Mucosa of stomach (tissue), 1 donor: Measurements from ENCODE around the gene FAM200A.
"Not testable (repeated sequence)": the region's sequence is repeated elsewhere in the genome, so short reads cannot be mapped to it uniquely, and the experiment has no call there.

ENCODE experiments used
- H3K27me3 ChIP-seq: one replicate; pipeline ENCODE4 v1.7.0; 2013; ENCODE audit warnings: mild to moderate bottlenecking, low read length; ENCODE audit not compliant: control insufficient read depth, insufficient read depth
- H3K36me3 ChIP-seq: one replicate; pipeline ENCODE4 v1.7.0; 2013; ENCODE audit warnings: low read length; ENCODE audit not compliant: control insufficient read depth, insufficient read depth
- H3K4me1 ChIP-seq: one replicate; pipeline ENCODE4 v1.7.0; 2013; ENCODE audit warnings: mild to moderate bottlenecking, low read length; ENCODE audit not compliant: control insufficient read depth, insufficient read depth
- H3K4me3 ChIP-seq: one replicate; pipeline ENCODE4 v1.7.0; 2013; ENCODE audit warnings: low read length
- H3K9ac ChIP-seq: one replicate; pipeline ENCODE4 v1.7.0; 2013; ENCODE audit warnings: mild to moderate bottlenecking, low read length, moderate library complexity
- H3K9me3 ChIP-seq: one replicate; pipeline ENCODE4 v1.7.0; 2013; ENCODE audit warnings: mild to moderate bottlenecking, low read length, moderate library complexity; ENCODE audit not compliant: control insufficient read depth
- donor health status: Pancreatic carcinoma.

Gene FAM200A

GRCh38 chr7:99557196-99557607 lies 5.3 kb upstream of the FAM200A start:
- H3K27me3 ChIP-seq = no peaks in the 10 kb centered on the region
- H3K9me3 ChIP-seq = no peaks in the 10 kb centered on the region
- peak overlapping the region; percentile 97 for H3K9ac ChIP-seq
- no peak overlapping the region for H3K4me3 ChIP-seq
- peaks cover 8% of the 10 kb centered on the region for H3K36me3 ChIP-seq
- peaks cover 9% of the 10 kb centered on the region for H3K4me1 ChIP-seq

- Histone ChIP-seq H3K4me1 (peaks cover 16% of the 10 kb centered on the region), H3K4me3 (no peak overlapping the region), H3K9me3 (no peaks in the 10 kb centered on the region), H3K36me3 (no peaks in the 10 kb centered on the region), H3K9ac (no peak overlapping the region), H3K27me3 (no peaks in the 10 kb centered on the region)
Observed at GRCh38 chr7:99554939-99555338, 3.0 kb upstream of the FAM200A start.

- H3K4me3 ChIP-seq = no peak overlapping the region
- H3K27me3 ChIP-seq = no peaks in the 10 kb centered on the region
- peaks cover 15% of the 10 kb centered on the region for H3K4me1 ChIP-seq
- H3K9ac ChIP-seq = no peak overlapping the region
- H3K36me3 ChIP-seq = no peaks in the 10 kb centered on the region
- H3K9me3 ChIP-seq = no peaks in the 10 kb centered on the region
Observed at GRCh38 chr7:99553039-99553438, 1.1 kb upstream of the FAM200A start.

- peak overlapping the region; percentile 99 for H3K4me3 ChIP-seq
- no peaks in the 10 kb centered on the region for H3K36me3 ChIP-seq
- H3K9me3 ChIP-seq = no peaks in the 10 kb centered on the region
- no peaks in the 10 kb centered on the region for H3K27me3 ChIP-seq
- peak overlapping the region; percentile 95 for H3K9ac ChIP-seq
- peaks cover 15% of the 10 kb centered on the region for H3K4me1 ChIP-seq
Observed at GRCh38 chr7:99551334-99551733, 580 bp downstream of the FAM200A start.

- H3K4me3 ChIP-seq, H3K36me3 ChIP-seq, H3K9ac ChIP-seq, H3K27me3 ChIP-seq, H3K9me3 ChIP-seq: not testable (repeated sequence)
- H3K4me1 ChIP-seq = peaks cover 15% of the 10 kb centered on the region
Observed at GRCh38 chr7:99549545-99549944, 2.4 kb downstream of the FAM200A start.

GRCh38 chr7:99545308-99545707 lies 6.6 kb downstream of the FAM200A start:
- not testable (repeated sequence) for H3K4me3 ChIP-seq, H3K27me3 ChIP-seq, H3K36me3 ChIP-seq, H3K9ac ChIP-seq, H3K4me1 ChIP-seq, H3K9me3 ChIP-seq

GRCh38 chr7:99543916-99544315 lies 8.0 kb downstream of the FAM200A start:
- Histone ChIP-seq H3K4me1 (no peaks in the 10 kb centered on the region), H3K36me3 (no peaks in the 10 kb centered on the region), H3K9ac (no peak overlapping the region), H3K4me3 (no peak overlapping the region), H3K9me3 (no peaks in the 10 kb centered on the region), H3K27me3 (no peaks in the 10 kb centered on the region)

GRCh38 chr7:99543081-99543671 lies 8.7 kb downstream of the FAM200A start:
- Histone ChIP-seq H3K4me1 (no peaks in the 10 kb centered on the region), H3K9ac (no peak overlapping the region), H3K4me3 (no peak overlapping the region), H3K36me3 (no peaks in the 10 kb centered on the region), H3K27me3 (no peaks in the 10 kb centered on the region), H3K9me3 (no peaks in the 10 kb centered on the region)

- Histone ChIP-seq H3K9ac (no peak overlapping the region), H3K9me3 (no peaks in the 10 kb centered on the region), H3K4me3 (no peak overlapping the region), H3K4me1 (no peaks in the 10 kb centered on the region), H3K36me3 (no peaks in the 10 kb centered on the region), H3K27me3 (no peaks in the 10 kb centered on the region)
Observed at GRCh38 chr7:99541212-99541611, 10.7 kb downstream of the FAM200A start.

- no peaks in the 10 kb centered on the region for H3K4me1 ChIP-seq
- H3K36me3 ChIP-seq = no peaks in the 10 kb centered on the region
- no peak overlapping the region for H3K4me3 ChIP-seq
- H3K9me3 ChIP-seq = no peaks in the 10 kb centered on the region
- no peak overlapping the region for H3K9ac ChIP-seq
- H3K27me3 ChIP-seq = no peaks in the 10 kb centered on the region
Observed at GRCh38 chr7:99540542-99540941, 11.4 kb downstream of the FAM200A start.

- H3K4me1 ChIP-seq = no peaks in the 10 kb centered on the region
- H3K27me3 ChIP-seq = no peaks in the 10 kb centered on the region
- no peaks in the 10 kb centered on the region for H3K36me3 ChIP-seq
- no peak overlapping the region for H3K4me3 ChIP-seq
- no peaks in the 10 kb centered on the region for H3K9me3 ChIP-seq
- H3K9ac ChIP-seq = no peak overlapping the region
Observed at GRCh38 chr7:99539213-99539811, 12.6 kb downstream of the FAM200A start.

- H3K9ac ChIP-seq = no peak overlapping the region
- peaks cover 13% of the 10 kb centered on the region for H3K9me3 ChIP-seq
- H3K27me3 ChIP-seq = no peaks in the 10 kb centered on the region
- no peak overlapping the region for H3K4me3 ChIP-seq
- peaks cover 12% of the 10 kb centered on the region for H3K36me3 ChIP-seq
- H3K4me1 ChIP-seq = no peaks in the 10 kb centered on the region
Observed at GRCh38 chr7:99535667-99536066, 16.2 kb downstream of the FAM200A start.

- H3K36me3 ChIP-seq = peaks cover 12% of the 10 kb centered on the region
- H3K4me1 ChIP-seq = no peaks in the 10 kb centered on the region
- H3K9ac ChIP-seq = no peak overlapping the region
- H3K4me3 ChIP-seq = no peak overlapping the region
- H3K27me3 ChIP-seq = no peaks in the 10 kb centered on the region
- H3K9me3 ChIP-seq = peaks cover 13% of the 10 kb centered on the region
Observed at GRCh38 chr7:99531354-99531765, 20.6 kb downstream of the FAM200A start.
